Small intestine (tissue), 7 donors: ENCODE data around the gene PDCD1LG2. TPM values are rescaled to one million over a fixed set of nuclear protein-coding genes. Genes with fewer than 3 reads are reported as not detected.

Source experiments
- DNase-seq, 2 donors: peaks; one replicate each; pipeline versions ENCODE4 v3.0.0 to v3.0.0-alpha.2; 2013
- FAIRE-seq: peaks from 2 replicates; lab custom pipeline; 2012; peaks lifted over from hg19 to GRCh38; lab: Jason Lieb, UNC
- H3K27ac ChIP-seq, 3 donors: one replicate each; pipeline ENCODE4 v1.5.1; 2013; ENCODE audit warnings: low read length in 2 of 3, mild to moderate bottlenecking in 2 of 3, control low read depth in 1 of 3, inconsistent platforms in 1 of 3, low read depth in 1 of 3, moderate library complexity in 1 of 3
- H3K27me3 ChIP-seq, 3 donors: one replicate each; pipeline ENCODE4 v1.6.1; 2013; ENCODE audit warnings: low read length in 3 of 3, inconsistent platforms in 1 of 3; ENCODE audit not compliant: control insufficient read depth in 3 of 3, insufficient read depth in 3 of 3
- H3K36me3 ChIP-seq, 3 donors: one replicate each; pipeline ENCODE4 v1.6.1; 2013; ENCODE audit warnings: low read length in 3 of 3, inconsistent platforms in 1 of 3, low read depth in 1 of 3, mild to moderate bottlenecking in 1 of 3, moderate library complexity in 1 of 3; ENCODE audit not compliant: control insufficient read depth in 3 of 3, insufficient read depth in 2 of 3
- H3K4me1 ChIP-seq, 3 donors: one replicate each; pipeline ENCODE4 v1.6.1; 2013; ENCODE audit warnings: low read length in 2 of 3, inconsistent platforms in 1 of 3, low read depth in 1 of 3, mild to moderate bottlenecking in 1 of 3, moderate library complexity in 1 of 3; ENCODE audit not compliant: control insufficient read depth in 3 of 3, insufficient read depth in 2 of 3
- H3K4me3 ChIP-seq, 3 donors: one replicate each; pipeline ENCODE4 v1.5.1; 2013; ENCODE audit warnings: low read length in 3 of 3, control low read depth in 1 of 3, inconsistent platforms in 1 of 3, low read depth in 1 of 3, mild to moderate bottlenecking in 1 of 3, moderate library complexity in 1 of 3
- H3K9me3 ChIP-seq, 2 donors: one replicate each; pipeline ENCODE4 v1.6.1; 2013; ENCODE audit warnings: low read depth in 1 of 2, low read length in 1 of 2; ENCODE audit not compliant: control insufficient read depth in 2 of 2, insufficient read depth in 1 of 2
- WGBS, 3 donors: extraction: QIAGEN DNeasy Blood & Tissue Kit; methylation state at CpG; one replicate each; pipeline ENCODE4 v1.1.7; 2013; 5-methylcytosine and 5-hydroxymethylcytosine counted together
- polyA plus RNA-seq, 4 donors: library from polyadenylated mRNA; stranded (reverse) in 3 of 4; unstranded in 1 of 4; fragments of 200-250 nt in 3 of 4; fragments of 120-200 nt in 1 of 4; gene quantifications; one replicate each; pipeline versions ENCODE4 v1.2.1 to v1.2.3, GENCODE V29; 2013
- donor health status: healthy with polysubstance abuse.
- donor health status: control.
- donor health status: control.
- donor health status: Bipolar disorder and iron deficiency.
- donor health status: healthy.

The PDCD1LG2 gene
- polyA plus RNA-seq, 4 donors = 0.42 to 0.52 TPM; not detected in 2

- H3K4me1 ChIP-seq = no peaks in the 10 kb centered on the region
- no peak overlapping the region for H3K27ac ChIP-seq
- H3K4me3 ChIP-seq = no peak overlapping the region
- no peaks in the 10 kb centered on the region for H3K27me3 ChIP-seq
- 79 to 82% (median 80%) methylated on average over 6 of the region's 6 CpGs for WGBS, 3 donors
- no peaks in the 10 kb centered on the region for H3K36me3 ChIP-seq
- no peak for DNase-seq
- FAIRE-seq = no peak
- no peaks in the 10 kb centered on the region for H3K9me3 ChIP-seq
These were observed 4.4 kb downstream of the PDCD1LG2 start for GRCh38 chr9:5514617-5515260.

GRCh38 chr9:5515261-5515650 is 4.9 kb downstream of the PDCD1LG2 start:
- Histone ChIP-seq H3K27ac (no peak overlapping the region), H3K9me3 (no peaks in the 10 kb centered on the region), H3K36me3 (no peaks in the 10 kb centered on the region), H3K4me3 (no peak overlapping the region), H3K4me1 (no peaks in the 10 kb centered on the region), H3K27me3 (no peaks in the 10 kb centered on the region)
- WGBS, 3 donors = 78 to 85% (median 84%) methylated on average over 4 of the region's 4 CpGs
- FAIRE-seq = no peak
- no peak for DNase-seq

- DNase-seq (no peak), FAIRE-seq (no peak)
- Histone ChIP-seq H3K36me3 (no peaks in the 10 kb centered on the region), H3K4me1 (no peaks in the 10 kb centered on the region), H3K4me3 (no peak overlapping the region), H3K9me3 (no peaks in the 10 kb centered on the region), H3K27me3 (no peaks in the 10 kb centered on the region), H3K27ac (no peak overlapping the region)
- WGBS, 3 donors = 79 to 89% (median 84%) methylated on average over 10 of the region's 10 CpGs
These were observed 6.3 kb downstream of the PDCD1LG2 start for GRCh38 chr9:5516453-5517220.

GRCh38 chr9:5518171-5518936 is 8.0 kb downstream of the PDCD1LG2 start:
- 62 to 64% (median 62%) methylated on average over 2 of the region's 2 CpGs for WGBS, 3 donors
- Histone ChIP-seq H3K4me3 (no peak overlapping the region), H3K27ac (no peak overlapping the region), H3K27me3 (no peaks in the 10 kb centered on the region), H3K4me1 (no peaks in the 10 kb centered on the region), H3K36me3 (peaks cover 0 to under 1% (median 0%) of the 10 kb centered on the region in 3 donors), H3K9me3 (no peaks in the 10 kb centered on the region)
- no peak for FAIRE-seq
- DNase-seq = no peak

- WGBS, 3 donors = 44 to 68% (median 58%) methylated on average over 2 of the region's 2 CpGs
These were observed 8.6 kb downstream of the PDCD1LG2 start for GRCh38 chr9:5518937-5519319.

GRCh38 chr9:5524090-5524489 is 13.8 kb downstream of the PDCD1LG2 start:
- WGBS, 3 donors = 91 to 95% (median 94%) methylated on average over 4 of the region's 4 CpGs
- no peaks in the 10 kb centered on the region for H3K4me1 ChIP-seq

More at GRCh38 chr9:5518937-5519319, 8.6 kb downstream of the PDCD1LG2 start:
- H3K27me3 ChIP-seq = no peaks in the 10 kb centered on the region
- no peaks in the 10 kb centered on the region for H3K9me3 ChIP-seq
- peaks cover 0 to 2% (median 0%) of the 10 kb centered on the region in 3 donors for H3K36me3 ChIP-seq
- DNase-seq (no peak), FAIRE-seq (no peak)
- H3K4me1 ChIP-seq = no peaks in the 10 kb centered on the region
- H3K27ac ChIP-seq = no peak overlapping the region
- no peak overlapping the region for H3K4me3 ChIP-seq

GRCh38 chr9:5529683-5530221 is 19.4 kb downstream of the PDCD1LG2 start:
- no peaks in the 10 kb centered on the region for H3K27me3 ChIP-seq
- no peak overlapping the region for H3K4me3 ChIP-seq
- H3K36me3 ChIP-seq = no peaks in the 10 kb centered on the region
- H3K27ac ChIP-seq = peak overlapping the region in 1 of 3 donors; percentile 24
- DNase-seq (no peak), FAIRE-seq (no peak)
- whole genome bisulfite sequencing, 3 donors = 61 to 63% (median 62%) methylated on average over 4 of the region's 4 CpGs
- H3K4me1 ChIP-seq = no peaks in the 10 kb centered on the region
- no peaks in the 10 kb centered on the region for H3K9me3 ChIP-seq

More at GRCh38 chr9:5524090-5524489, 13.8 kb downstream of the PDCD1LG2 start:
- Histone ChIP-seq H3K36me3 (peaks cover 0 to 2% (median 0%) of the 10 kb centered on the region in 3 donors), H3K9me3 (no peaks in the 10 kb centered on the region), H3K4me3 (no peak overlapping the region), H3K27me3 (no peaks in the 10 kb centered on the region), H3K27ac (no peak overlapping the region)
- DNase-seq (no peak), FAIRE-seq (no peak)
